HFFc6 (cell line): ENCODE measurements around the gene USF1. TPM values are rescaled to one million over a fixed set of nuclear protein-coding genes. Genes with fewer than 3 reads are reported as not detected.
"Not testable (repeated sequence)": the region's sequence is repeated elsewhere in the genome, so short reads cannot be mapped to it uniquely, and the experiment has no call there.

Experiments used
- DNase-seq: peaks from one replicate; pipeline ENCODE4 v3.0.0-alpha.2; 2018
- H3K27ac Mint-ChIP-seq: 2 replicates; pipeline ENCODE4 v1.8.0; 2020; ENCODE audit warnings: mild to moderate bottlenecking, mixed read lengths
- H3K27me3 Mint-ChIP-seq: 2 replicates; pipeline ENCODE4 v1.8.0; 2021; ENCODE audit warnings: mild to moderate bottlenecking, moderate library complexity, mixed read lengths; ENCODE audit not compliant: insufficient read depth
- H3K36me3 Mint-ChIP-seq: 2 replicates; pipeline ENCODE4 v1.8.0; 2021; ENCODE audit warnings: low read depth, mixed read lengths
- H3K4me1 Mint-ChIP-seq: 2 replicates; pipeline ENCODE4 v1.8.0; 2020; ENCODE audit warnings: low read depth, mixed read lengths
- H3K4me3 Mint-ChIP-seq: 2 replicates; pipeline ENCODE4 v1.8.0; 2020; ENCODE audit warnings: mild to moderate bottlenecking, moderate library complexity, mixed read lengths
- H3K9me3 Mint-ChIP-seq: 2 replicates; pipeline ENCODE4 v1.8.0; 2020; ENCODE audit warnings: mild to moderate bottlenecking, mixed read lengths
- CTCF ChIP-seq: fragments of 200-600 bp; sonication (generic); IDR thresholded peaks from 2 replicates; pipeline ENCODE4 v1.5.0; 2021; ENCODE audit warnings: antibody characterized with exemption, mild to moderate bottlenecking
- total RNA-seq, 6 experiments: library from RNA; stranded (reverse); fragmentation: NEBNext Ultra II Directional; extraction: Animal tissue kit (Norgen Biotek cat#: 25700); gene quantifications; 2 replicates in 1 of 6; 3 replicates in 5 of 6; pipeline ENCODE4 v1.2.3, GENCODE V29; 2021

Gene USF1
- total RNA-seq, 6 experiments from 2014 or later: 31.2 to 38.0 (median 33.4) TPM

- H3K27me3 Mint-ChIP-seq: peaks cover 4% of the 10 kb centered on the region
- H3K4me1 Mint-ChIP-seq: peaks cover 10% of the 10 kb centered on the region
- H3K4me3 Mint-ChIP-seq: no peak overlapping the region
- no peak for DNase-seq
- TF ChIP-seq CTCF: no peak
- no peaks in the 10 kb centered on the region for H3K9me3 Mint-ChIP-seq
- no peaks in the 10 kb centered on the region for H3K36me3 Mint-ChIP-seq
- H3K27ac Mint-ChIP-seq: no peak overlapping the region
Observed at GRCh38 chr1:161032409-161032808, 13.4 kb downstream of the USF1 start.

GRCh38 chr1:161031874-161032273, 13.9 kb downstream of the USF1 start:
- no peak overlapping the region for H3K27ac Mint-ChIP-seq
- no peaks in the 10 kb centered on the region for H3K36me3 Mint-ChIP-seq
- H3K4me3 Mint-ChIP-seq: no peak overlapping the region
- no peak for TF ChIP-seq CTCF
- H3K27me3 Mint-ChIP-seq: peaks cover 4% of the 10 kb centered on the region
- peaks cover 13% of the 10 kb centered on the region for H3K4me1 Mint-ChIP-seq
- DNase-seq: no peak
- no peaks in the 10 kb centered on the region for H3K9me3 Mint-ChIP-seq

- not testable (repeated sequence) for H3K4me3 Mint-ChIP-seq, H3K9me3 Mint-ChIP-seq, H3K27me3 Mint-ChIP-seq
Observed at GRCh38 chr1:161029466-161029865, 16.3 kb downstream of the USF1 start.

DNA sequence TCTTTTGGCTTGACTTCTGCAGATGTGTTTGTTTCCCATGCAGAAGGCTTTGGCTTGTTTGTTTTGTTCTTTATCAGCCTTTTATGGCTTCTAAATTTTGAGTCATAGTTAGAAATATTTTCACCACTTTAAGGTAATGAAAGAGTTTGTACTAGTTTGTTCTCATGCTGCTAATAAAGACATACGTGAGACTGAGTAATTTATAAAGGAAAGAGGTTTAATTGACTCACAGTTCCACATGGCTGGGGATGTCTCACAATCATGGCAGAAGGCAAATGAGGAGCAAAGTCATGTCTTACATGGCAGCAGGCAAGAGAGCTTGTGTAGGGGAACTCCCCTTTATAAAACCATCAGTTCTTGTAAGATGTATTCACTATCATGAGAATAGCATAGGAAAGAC, 18.8 kb downstream of the USF1 start:
- not testable (repeated sequence) for H3K4me3 Mint-ChIP-seq, H3K36me3 Mint-ChIP-seq, H3K9me3 Mint-ChIP-seq, H3K27ac Mint-ChIP-seq, DNase-seq, H3K27me3 Mint-ChIP-seq
- H3K4me1 Mint-ChIP-seq: peaks cover 22% of the 10 kb centered on the region

More at GRCh38 chr1:161029466-161029865, 16.3 kb downstream of the USF1 start:
- DNase-seq, H3K36me3 Mint-ChIP-seq, H3K27ac Mint-ChIP-seq: not testable (repeated sequence)
- peaks cover 26% of the 10 kb centered on the region for H3K4me1 Mint-ChIP-seq

DNA sequence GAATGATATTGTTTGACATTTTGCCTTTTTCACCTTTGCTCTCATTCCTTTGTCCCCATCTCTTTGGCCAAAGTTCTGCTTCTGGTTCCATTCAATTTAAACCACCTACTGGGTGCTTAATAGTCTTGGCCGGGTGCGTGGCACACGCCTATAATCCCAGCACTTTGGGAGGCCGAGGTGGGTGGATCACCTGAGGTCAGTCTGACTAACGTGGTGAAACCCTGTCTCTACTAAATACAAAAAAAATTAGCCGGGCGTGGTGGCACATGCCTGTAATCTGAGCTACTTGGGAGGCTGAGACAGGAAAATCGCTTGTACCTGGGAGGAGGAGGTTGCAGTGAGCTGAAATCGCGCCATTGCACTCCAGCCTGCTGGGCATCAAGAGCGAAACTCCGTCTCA, 23.3 kb downstream of the USF1 start:
- not testable (repeated sequence) for H3K27ac Mint-ChIP-seq, H3K4me3 Mint-ChIP-seq, H3K36me3 Mint-ChIP-seq, H3K9me3 Mint-ChIP-seq, DNase-seq
- Mint-ChIP-seq H3K27me3 (peaks cover 29% of the 10 kb centered on the region), H3K4me1 (peaks cover 41% of the 10 kb centered on the region)

DNA sequence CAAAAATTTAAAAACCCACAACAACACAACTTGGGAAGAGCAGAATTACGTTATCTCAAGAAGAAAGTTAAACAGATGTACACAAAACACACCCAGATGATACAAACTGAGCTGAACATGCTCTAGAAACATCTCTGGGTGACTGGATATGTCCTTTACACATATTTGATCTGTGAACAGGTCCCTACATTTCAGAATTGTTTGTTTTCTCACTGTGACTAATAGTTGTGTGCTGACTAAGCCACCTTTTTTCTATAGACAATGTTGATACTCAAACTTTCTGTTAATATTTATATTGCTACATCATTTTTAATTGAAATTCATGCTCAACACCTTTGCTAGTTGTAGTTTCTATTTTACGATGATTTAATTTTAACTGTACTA, 23.8 kb downstream of the USF1 start:
- Mint-ChIP-seq H3K4me3 (no peak overlapping the region), H3K9me3 (no peaks in the 10 kb centered on the region), H3K4me1 (peaks cover 41% of the 10 kb centered on the region), H3K27me3 (peaks cover 29% of the 10 kb centered on the region), H3K27ac (no peak overlapping the region), H3K36me3 (no peaks in the 10 kb centered on the region)
- DNase-seq: no peak
- no peak for TF ChIP-seq CTCF

DNA sequence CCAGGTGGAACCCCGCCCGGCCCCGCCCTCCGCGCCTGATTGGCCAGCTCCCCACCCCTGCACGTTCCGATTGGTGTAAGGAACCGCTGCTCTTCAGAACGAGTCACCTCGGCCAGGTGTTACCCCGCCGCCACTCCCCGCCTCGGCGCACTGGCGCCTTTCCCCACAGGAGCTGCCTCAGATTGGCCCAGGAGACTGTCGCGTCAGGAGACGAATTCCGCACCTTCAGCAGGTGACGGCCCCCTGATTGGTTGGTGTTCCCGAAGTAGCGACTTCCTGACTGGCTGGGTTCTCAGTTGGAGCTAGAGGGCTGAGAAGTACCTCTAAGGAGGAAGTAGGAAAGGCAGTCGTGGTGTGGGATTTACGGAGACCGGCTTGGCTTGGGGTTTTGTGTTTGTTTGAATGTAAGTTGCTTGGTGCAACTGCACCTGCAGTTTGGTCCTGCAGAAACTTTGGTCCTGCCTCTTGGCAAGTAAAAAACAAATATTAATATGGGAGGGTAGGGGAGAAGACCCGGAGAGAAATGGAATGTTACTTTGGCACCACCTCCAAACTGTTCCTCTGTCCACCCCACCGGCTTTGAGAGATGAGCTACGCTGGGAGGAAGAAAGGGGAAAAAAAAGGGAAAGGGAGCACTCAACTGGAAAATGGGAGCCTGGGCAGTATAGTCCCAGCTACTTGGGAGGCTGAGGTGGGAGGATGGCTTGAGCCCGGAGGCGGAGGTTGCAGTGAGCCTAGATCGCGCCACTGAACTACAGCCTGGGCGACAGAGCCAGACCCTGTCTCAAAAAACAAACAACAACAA, 24.4 kb downstream of the USF1 start:
- no peak for TF ChIP-seq CTCF
- H3K4me1 Mint-ChIP-seq: peaks cover 43% of the 10 kb centered on the region
- peaks cover 31% of the 10 kb centered on the region for H3K27me3 Mint-ChIP-seq
- peak overlapping the region; percentile 61 for H3K4me3 Mint-ChIP-seq
- no peak for DNase-seq
- H3K9me3 Mint-ChIP-seq: no peaks in the 10 kb centered on the region
- H3K27ac Mint-ChIP-seq: no peak overlapping the region
- H3K36me3 Mint-ChIP-seq: no peaks in the 10 kb centered on the region
